IgD-negative memory B cell (primary cell): ENCODE measurements around the gene STRIT1. TPM values are rescaled to one million over a fixed set of nuclear protein-coding genes. Genes with fewer than 3 reads are reported as not detected.
"Not testable (repeated sequence)": the region's sequence is repeated elsewhere in the genome, so short reads cannot be mapped to it uniquely, and the experiment has no call there.

Experiments
- H3K27ac Mint-ChIP-seq, 3 donors: one replicate each; pipeline ENCODE4 v1.8.0; 2020 to 2022; ENCODE audit warnings: mild to moderate bottlenecking in 3 of 3, mixed read lengths in 3 of 3, moderate library complexity in 1 of 3
- H3K27me3 Mint-ChIP-seq: one replicate; pipeline ENCODE4 v1.8.0; 2021; ENCODE audit warnings: mixed read lengths
- H3K36me3 Mint-ChIP-seq: one replicate; pipeline ENCODE4 v1.8.0; 2020; ENCODE audit warnings: mild to moderate bottlenecking, mixed read lengths
- H3K4me1 Mint-ChIP-seq, 3 donors: one replicate each; pipeline ENCODE4 v1.8.0; 2020 to 2022; ENCODE audit warnings: mixed read lengths in 3 of 3, mild to moderate bottlenecking in 1 of 3
- H3K4me3 Mint-ChIP-seq, 4 donors: one replicate each; pipeline ENCODE4 v1.8.0; 2020 to 2022; ENCODE audit warnings: mild to moderate bottlenecking in 4 of 4, mixed read lengths in 4 of 4, moderate library complexity in 3 of 4
- H3K9me3 Mint-ChIP-seq, 3 donors: one replicate each; pipeline ENCODE4 v1.8.0; 2020 to 2021; ENCODE audit warnings: mixed read lengths in 3 of 3, mild to moderate bottlenecking in 1 of 3
- polyA plus RNA-seq: library from polyadenylated mRNA; unstranded; fragments of 300-500 nt; fragmentation: Illumina TruSeq; gene quantifications from one replicate; pipeline ENCODE4 v1.2.3, GENCODE V29; 2021

The STRIT1 gene
- polyA plus RNA-seq, 1 donor from 2014 or later, result not detected

- not testable (repeated sequence) for H3K27ac Mint-ChIP-seq, H3K36me3 Mint-ChIP-seq, H3K9me3 Mint-ChIP-seq, H3K4me1 Mint-ChIP-seq, H3K27me3 Mint-ChIP-seq, H3K4me3 Mint-ChIP-seq
Observed at GRCh38 chr3:155262855-155263254, 30.6 kb downstream of the STRIT1 start.

- no peaks in the 10 kb centered on the region for H3K9me3 Mint-ChIP-seq
- H3K4me1 Mint-ChIP-seq, result no peaks in the 10 kb centered on the region
- H3K36me3 Mint-ChIP-seq, result peaks cover 2% of the 10 kb centered on the region
- no peaks in the 10 kb centered on the region for H3K27me3 Mint-ChIP-seq
- no peak overlapping the region for H3K4me3 Mint-ChIP-seq
- no peak overlapping the region for H3K27ac Mint-ChIP-seq
Observed at GRCh38 chr3:155262295-155262694, 31.2 kb downstream of the STRIT1 start.

GRCh38 chr3:155254445-155254844, 39.0 kb downstream of the STRIT1 start:
- Mint-ChIP-seq H3K27me3 (no peaks in the 10 kb centered on the region), H3K36me3 (no peaks in the 10 kb centered on the region), H3K4me1 (peaks cover 0 to 1% (median 0%) of the 10 kb centered on the region in 3 donors), H3K27ac (no peak overlapping the region), H3K4me3 (no peak overlapping the region), H3K9me3 (peaks cover 1 to 3% (median 2%) of the 10 kb centered on the region in 3 donors)

- H3K36me3 Mint-ChIP-seq, result no peaks in the 10 kb centered on the region
- H3K27me3 Mint-ChIP-seq, result no peaks in the 10 kb centered on the region
- peaks cover 0 to 1% (median 0%) of the 10 kb centered on the region in 3 donors for H3K4me1 Mint-ChIP-seq
- H3K4me3 Mint-ChIP-seq, result no peak overlapping the region
- H3K9me3 Mint-ChIP-seq, result peaks cover 2 to 5% (median 4%) of the 10 kb centered on the region in 3 donors
- no peak overlapping the region for H3K27ac Mint-ChIP-seq
Observed at GRCh38 chr3:155252535-155252934, 40.9 kb downstream of the STRIT1 start.

- Mint-ChIP-seq H3K27ac (no peak overlapping the region), H3K36me3 (no peaks in the 10 kb centered on the region), H3K9me3 (peaks cover 2 to 5% (median 4%) of the 10 kb centered on the region in 3 donors), H3K4me3 (peak overlapping the region in 1 of 4 donors; percentile 20), H3K27me3 (no peaks in the 10 kb centered on the region), H3K4me1 (peaks cover 0 to 1% (median 0%) of the 10 kb centered on the region in 3 donors)
Observed at GRCh38 chr3:155252021-155252420, 41.5 kb downstream of the STRIT1 start.

GRCh38 chr3:155248531-155249187, 44.8 kb downstream of the STRIT1 start:
- Mint-ChIP-seq H3K27ac (no peak overlapping the region), H3K9me3 (peaks cover 2 to 5% (median 4%) of the 10 kb centered on the region in 3 donors), H3K4me3 (no peak overlapping the region), H3K27me3 (no peaks in the 10 kb centered on the region), H3K4me1 (peaks cover 0 to 1% (median 0%) of the 10 kb centered on the region in 3 donors), H3K36me3 (no peaks in the 10 kb centered on the region)

GRCh38 chr3:155244699-155245098, 48.8 kb downstream of the STRIT1 start:
- no peaks in the 10 kb centered on the region for H3K4me1 Mint-ChIP-seq
- H3K27me3 Mint-ChIP-seq, result no peaks in the 10 kb centered on the region
- H3K9me3 Mint-ChIP-seq, result peaks cover 2 to 4% (median 3%) of the 10 kb centered on the region in 3 donors
- no peaks in the 10 kb centered on the region for H3K36me3 Mint-ChIP-seq
- H3K27ac Mint-ChIP-seq, result no peak overlapping the region
- no peak overlapping the region for H3K4me3 Mint-ChIP-seq

GRCh38 chr3:155244216-155244615, 49.3 kb downstream of the STRIT1 start:
- no peaks in the 10 kb centered on the region for H3K27me3 Mint-ChIP-seq
- H3K4me3 Mint-ChIP-seq, result no peak overlapping the region
- no peak overlapping the region for H3K27ac Mint-ChIP-seq

GRCh38 chr3:155243512-155243921, 50.0 kb downstream of the STRIT1 start:
- Mint-ChIP-seq H3K4me1 (no peaks in the 10 kb centered on the region), H3K27ac (no peak overlapping the region), H3K4me3 (no peak overlapping the region), H3K36me3 (no peaks in the 10 kb centered on the region), H3K9me3 (peaks cover 0 to 2% (median 0%) of the 10 kb centered on the region in 3 donors), H3K27me3 (no peaks in the 10 kb centered on the region)

More at GRCh38 chr3:155244216-155244615, 49.3 kb downstream of the STRIT1 start:
- Mint-ChIP-seq H3K4me1 (no peaks in the 10 kb centered on the region), H3K9me3 (peaks cover 0 to 2% (median 0%) of the 10 kb centered on the region in 3 donors), H3K36me3 (no peaks in the 10 kb centered on the region)

GRCh38 chr3:155242342-155242741, 51.1 kb downstream of the STRIT1 start:
- H3K36me3 Mint-ChIP-seq, result no peaks in the 10 kb centered on the region
- H3K4me3 Mint-ChIP-seq, result no peak overlapping the region
- H3K27ac Mint-ChIP-seq, result no peak overlapping the region
- no peaks in the 10 kb centered on the region for H3K4me1 Mint-ChIP-seq
- peaks cover 0 to 2% (median 0%) of the 10 kb centered on the region in 3 donors for H3K9me3 Mint-ChIP-seq
- no peaks in the 10 kb centered on the region for H3K27me3 Mint-ChIP-seq

GRCh38 chr3:155241579-155241978, 51.9 kb downstream of the STRIT1 start:
- Mint-ChIP-seq H3K27ac (no peak overlapping the region), H3K36me3 (no peaks in the 10 kb centered on the region), H3K9me3 (peaks cover 0 to 2% (median 0%) of the 10 kb centered on the region in 3 donors), H3K27me3 (no peaks in the 10 kb centered on the region), H3K4me1 (no peaks in the 10 kb centered on the region), H3K4me3 (no peak overlapping the region)

Other genes starting within 250 kb of the STRIT1 start
- 5.1 TPM for gene MME, start 213.4 kb downstream of the STRIT1 start, polyA plus RNA-seq